Measurements from ENCODE around the gene PRKAR1B. TPM values are rescaled to one million over a fixed set of nuclear protein-coding genes. Genes with fewer than 3 reads are reported as not detected.

Gene PRKAR1B
- total RNA-seq, 1 donor from 2014 or later: 16.5 TPM

GRCh38 chr7:729140-730000, 2.3 kb upstream of the PRKAR1B start:
- DNase-seq (no peak), ATAC-seq (no peak)
- intact Hi-C loops (cut with micrococcal nuclease): no loop called here

- no peak for ATAC-seq
- intact Hi-C loops (cut with micrococcal nuclease): no loop called here
These were observed 1.5 kb upstream of the PRKAR1B start for GRCh38 chr7:728602-729001.

DNA sequence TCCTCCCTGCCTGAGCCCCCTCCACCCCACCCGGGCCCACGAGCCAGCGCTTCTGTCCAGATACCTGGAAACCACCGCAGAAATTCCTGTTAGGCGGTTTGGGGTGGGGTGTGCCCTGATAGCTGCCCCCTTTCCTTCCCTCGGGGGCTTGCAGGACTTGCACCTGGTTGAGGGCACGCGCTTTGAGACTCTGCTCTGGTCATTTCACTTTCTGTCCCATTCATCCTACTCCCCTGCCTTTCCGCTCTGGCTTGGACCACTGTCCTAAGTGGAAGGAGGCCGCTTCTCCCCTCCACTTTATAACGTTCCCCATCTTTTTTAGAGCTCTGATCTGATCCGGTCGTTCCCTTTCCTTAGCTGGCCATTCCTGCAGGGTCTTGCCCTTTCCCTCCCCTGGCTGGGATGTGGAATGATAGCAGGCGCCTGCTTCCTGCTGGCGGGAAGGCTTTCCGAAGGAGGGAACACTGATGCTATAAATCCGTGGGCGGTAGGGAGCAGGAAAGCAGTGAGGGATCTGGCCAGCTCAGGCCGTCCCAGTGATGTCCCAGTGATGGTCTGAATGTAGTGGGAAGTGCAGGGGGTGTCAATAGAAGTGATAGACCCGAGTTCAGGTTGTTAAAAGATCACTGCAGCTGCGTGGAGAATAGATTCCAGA, 852 bp upstream of the PRKAR1B start:
- ATAC-seq (no peak), DNase-seq (no peak)
- intact Hi-C loops (cut with micrococcal nuclease): no loop called here

More at GRCh38 chr7:728602-729001, 1.5 kb upstream of the PRKAR1B start:
- no peak for DNase-seq

DNA sequence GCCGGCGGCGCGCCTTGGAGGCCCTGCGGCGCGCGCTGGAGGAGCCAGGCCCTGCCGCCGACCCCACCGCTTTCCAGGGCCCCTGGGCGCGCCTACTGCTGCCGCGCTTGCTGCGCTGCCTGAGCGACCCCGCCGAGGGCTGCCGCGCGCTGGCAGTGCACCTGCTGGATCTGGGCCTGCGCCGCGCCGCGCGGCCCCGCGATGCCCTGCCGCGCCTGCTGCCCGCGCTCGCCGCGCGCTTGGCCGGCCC, 302 bp downstream of the PRKAR1B start:
- DNase-seq (no peak), ATAC-seq (peak; percentile 1)
- intact Hi-C loops (cut with micrococcal nuclease): no loop called here

DNA sequence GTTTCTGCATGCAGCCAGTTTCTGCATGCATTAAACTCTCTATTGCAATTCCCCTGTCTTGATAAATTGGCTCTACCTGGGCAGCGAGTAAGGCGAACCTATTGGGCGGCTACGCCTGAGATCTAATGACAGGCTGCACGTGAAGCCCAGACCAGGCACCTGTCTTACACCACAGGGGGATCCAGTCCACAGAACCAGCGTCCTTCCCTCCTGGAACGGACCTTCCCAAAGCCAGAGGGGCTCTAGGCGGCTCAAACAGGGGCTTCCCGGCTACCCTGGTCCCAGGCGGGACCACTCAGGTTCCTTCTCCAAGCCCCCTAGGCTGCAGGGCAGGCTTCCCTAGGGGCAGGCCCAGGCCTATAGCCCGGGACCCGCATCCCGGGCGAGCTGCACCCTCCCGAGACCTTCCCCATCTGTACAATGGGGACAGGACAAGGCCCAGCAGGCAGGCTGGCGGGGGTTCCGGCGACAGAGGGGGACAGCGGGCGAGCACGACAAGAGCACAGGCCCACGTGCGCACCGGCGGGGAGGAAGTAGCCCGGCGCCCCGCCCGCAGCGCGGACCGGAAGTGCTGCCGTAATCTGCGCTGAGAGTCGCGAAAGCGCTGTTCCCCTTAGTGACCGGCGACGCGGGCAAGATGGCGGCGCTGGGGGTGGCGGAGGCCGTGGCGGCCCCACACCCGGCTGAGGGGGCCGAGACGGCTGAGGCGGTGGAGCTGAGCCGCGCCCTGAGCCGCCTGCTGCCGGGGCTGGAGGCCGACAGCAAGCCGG, 812 bp downstream of the PRKAR1B start, which contains the start of gene DNAAF5:
DNAAF5 (plus strand) TSS at position 616 of the 770 bp plus-strand sequence; CDS start at position 638, 22 bp downstream.
- peak; percentile 89 for ATAC-seq
- peak; percentile 92 for DNase-seq
- intact Hi-C loops (cut with micrococcal nuclease): no loop called here

DNA sequence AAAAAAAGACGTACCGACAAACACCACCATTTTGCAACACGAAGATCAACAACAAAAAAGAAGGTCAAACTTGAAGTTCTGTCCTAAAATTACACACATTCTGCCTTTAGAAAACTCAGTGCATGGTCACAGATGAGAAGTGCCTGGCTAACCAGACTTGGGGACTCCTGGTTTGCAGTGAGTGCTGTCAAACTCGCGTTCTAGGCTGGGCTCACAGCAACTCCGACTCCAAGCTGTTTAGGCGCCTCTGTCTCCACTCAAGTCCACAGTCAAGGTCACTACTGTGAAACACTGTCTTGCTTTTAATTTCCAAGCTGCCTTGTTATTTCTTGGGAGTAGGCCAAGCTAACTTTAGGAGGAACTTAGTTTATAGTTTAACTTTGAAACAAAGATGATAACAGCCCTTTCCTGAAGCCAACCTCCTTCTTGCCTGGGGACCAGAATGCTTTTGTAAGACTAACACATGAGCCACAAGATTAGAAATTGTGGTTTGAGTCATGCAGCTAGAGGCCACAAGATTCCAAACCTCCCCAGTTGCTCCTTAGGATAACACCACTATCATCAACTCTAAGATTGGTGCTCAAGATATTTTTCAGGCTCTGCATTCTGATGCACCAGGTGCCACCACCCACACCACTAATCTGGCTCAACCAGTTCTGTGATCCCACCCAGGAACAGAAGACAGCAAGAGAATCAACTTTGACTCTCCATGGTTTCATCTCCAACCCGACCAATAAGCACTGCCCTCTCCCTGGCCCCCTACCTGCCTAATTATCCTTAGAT, 1.7 kb downstream of the PRKAR1B start:
- intact Hi-C loops (cut with micrococcal nuclease): no loop called here

GRCh38 chr7:724298-724697, 2.8 kb downstream of the PRKAR1B start:
- DNase-seq: no peak
- intact Hi-C loops (cut with micrococcal nuclease): no loop called here
- no peak for ATAC-seq

More for the DNA sequence above, 1.7 kb downstream of the PRKAR1B start:
- DNase-seq (no peak), ATAC-seq (no peak)

GRCh38 chr7:723541-723940, 3.5 kb downstream of the PRKAR1B start:
- DNase-seq (no peak), ATAC-seq (no peak)
- intact Hi-C loops (cut with micrococcal nuclease): no loop called here

DNA sequence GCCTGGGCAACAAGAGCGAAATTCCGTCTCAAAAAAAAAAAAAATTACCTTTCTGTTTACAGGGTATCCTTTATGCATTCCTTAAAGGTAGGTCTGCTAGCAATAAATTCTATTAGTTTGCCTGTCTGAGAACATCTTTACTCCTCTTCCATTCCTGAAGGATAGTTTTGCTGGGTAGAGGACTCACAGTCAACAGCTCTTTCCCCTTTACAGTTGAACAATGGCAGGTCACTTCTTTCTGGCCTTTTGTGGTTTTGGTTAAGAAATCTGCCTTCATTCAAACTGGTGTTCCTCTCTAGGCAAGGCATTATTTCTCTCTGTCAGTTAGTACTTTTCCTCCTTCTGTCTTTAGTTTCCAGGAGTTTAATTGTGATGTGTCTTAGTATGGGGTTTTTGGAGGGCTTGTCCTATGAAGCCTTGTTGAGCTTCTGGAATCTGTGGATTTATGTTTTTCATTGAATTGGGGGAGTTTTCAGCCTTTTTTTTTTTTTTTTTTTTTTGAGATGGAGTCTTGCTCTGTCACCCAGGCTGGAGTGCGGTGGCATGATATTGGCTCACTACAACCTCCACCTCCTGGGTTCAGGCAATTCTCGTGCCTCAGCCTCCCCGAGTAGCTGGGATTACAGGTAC, 5.3 kb downstream of the PRKAR1B start:
- intact Hi-C loops (cut with micrococcal nuclease): no loop called here
- no peak for ATAC-seq
- no peak for DNase-seq

DNA sequence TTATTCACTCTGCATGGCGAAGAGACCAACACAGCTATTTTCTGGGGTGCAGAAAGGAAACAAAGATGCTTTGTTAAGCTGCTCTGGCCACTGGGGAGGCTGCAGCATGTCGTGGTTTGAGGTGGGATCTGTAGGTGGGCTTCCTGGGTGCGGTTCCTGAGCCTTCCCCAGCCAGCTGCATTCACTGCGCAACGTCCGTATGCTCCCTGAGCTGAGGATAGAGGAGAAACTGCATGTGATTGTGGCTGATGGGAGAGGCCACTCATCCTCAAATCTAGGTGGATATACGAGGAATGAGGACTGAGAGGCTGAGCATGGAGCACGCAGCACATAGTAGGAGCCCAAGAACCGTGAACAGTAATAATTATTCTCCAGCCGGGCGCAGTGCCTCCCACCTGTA, 10.4 kb downstream of the PRKAR1B start:
- no peak for ATAC-seq

GRCh38 chr7:716222-716621, 10.9 kb downstream of the PRKAR1B start:
- intact Hi-C loops (cut with micrococcal nuclease): no loop called here
- ATAC-seq (no peak), DNase-seq (no peak)

More for the DNA sequence above, 10.4 kb downstream of the PRKAR1B start:
- intact Hi-C loops (cut with micrococcal nuclease): no loop called here
- no peak for DNase-seq

- DNase-seq (no peak), ATAC-seq (no peak)
- intact Hi-C loops (cut with micrococcal nuclease): no loop called here
These were observed 12.8 kb downstream of the PRKAR1B start for GRCh38 chr7:714251-714671.

- no peak for ATAC-seq
- DNase-seq: no peak
- intact Hi-C loops (cut with micrococcal nuclease): no loop called here
These were observed 13.4 kb downstream of the PRKAR1B start for GRCh38 chr7:713488-714230.

DNA sequence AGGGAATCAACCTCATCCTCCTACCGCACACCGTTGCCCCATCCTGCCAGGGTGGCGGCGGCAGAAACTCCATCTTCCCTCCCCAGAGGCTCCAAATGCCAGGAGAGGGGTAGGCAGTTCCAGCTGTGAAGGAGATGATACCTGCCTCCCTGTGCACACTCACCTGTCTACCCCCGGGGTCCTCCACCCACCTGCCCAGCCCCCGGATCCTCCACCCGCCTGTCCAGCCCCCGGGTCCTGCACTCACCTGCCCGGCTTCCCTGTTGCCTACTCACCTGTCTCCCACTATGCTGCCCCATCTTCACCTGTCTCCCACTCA, 14.0 kb downstream of the PRKAR1B start:
- no peak for ATAC-seq
- intact Hi-C loops (cut with micrococcal nuclease): no loop called here

GRCh38 chr7:712381-713138, 14.5 kb downstream of the PRKAR1B start:
- peak; percentile 35 for ATAC-seq
- intact Hi-C loops (cut with micrococcal nuclease): no loop called here
- DNase-seq: no peak

More for the DNA sequence above, 14.0 kb downstream of the PRKAR1B start:
- no peak for DNase-seq

GRCh38 chr7:711922-712380, 15.1 kb downstream of the PRKAR1B start:
- ATAC-seq (no peak), DNase-seq (no peak)
- intact Hi-C loops (cut with micrococcal nuclease): no loop called here

DNA sequence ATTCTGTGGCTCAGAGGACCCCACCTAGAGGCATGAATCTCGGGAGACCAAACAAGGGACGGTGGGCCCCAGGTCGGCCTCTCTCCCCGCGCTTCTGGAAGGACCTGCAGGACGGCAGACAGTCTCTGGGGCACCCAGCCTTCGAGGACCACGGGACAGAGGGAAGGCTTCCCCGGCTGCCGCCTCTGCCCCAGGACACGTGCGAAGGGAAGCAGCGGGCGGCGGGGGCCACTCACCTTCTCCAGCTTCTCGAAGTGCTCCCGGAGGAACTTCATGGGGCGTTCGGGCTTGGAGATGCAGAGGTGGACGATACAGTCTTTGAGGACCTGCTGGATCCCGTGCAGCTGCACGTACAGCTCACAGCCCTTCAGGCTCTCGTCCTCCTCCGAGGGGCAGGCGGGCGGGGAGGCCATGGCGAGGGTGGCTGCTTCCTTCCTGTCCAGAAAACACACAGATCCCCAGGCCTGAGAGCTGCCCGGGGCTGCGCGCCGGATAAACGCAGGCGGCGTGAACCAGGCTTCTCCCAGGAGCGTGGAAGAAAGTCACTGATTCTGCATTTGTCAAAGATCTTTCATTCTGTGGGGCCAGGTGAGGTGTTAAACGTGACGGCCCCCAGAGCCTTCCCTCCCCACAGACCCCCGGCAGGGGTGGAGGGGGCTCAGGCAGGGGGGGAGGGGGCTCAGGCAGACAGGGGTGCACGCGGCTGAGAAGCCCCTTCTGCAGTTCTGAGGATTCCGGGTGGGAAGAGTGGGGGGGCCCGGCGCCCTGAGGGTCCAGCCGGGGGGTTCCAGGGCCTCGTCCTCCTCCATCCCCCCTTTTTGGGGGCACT, 15.8 kb downstream of the PRKAR1B start:
- DNase-seq: peak; percentile 60
- peak; percentile 57 for ATAC-seq
- intact Hi-C loops (cut with micrococcal nuclease): no loop called here

Data from left ventricle myocardium superior (tissue), 1 donor.